ENCODE measurements around the gene ASCL3.

GRCh38 chr11:8934742-8935488, 7.9 kb downstream of the ASCL3 start:
- TF ChIP-seq, protein P1, sequence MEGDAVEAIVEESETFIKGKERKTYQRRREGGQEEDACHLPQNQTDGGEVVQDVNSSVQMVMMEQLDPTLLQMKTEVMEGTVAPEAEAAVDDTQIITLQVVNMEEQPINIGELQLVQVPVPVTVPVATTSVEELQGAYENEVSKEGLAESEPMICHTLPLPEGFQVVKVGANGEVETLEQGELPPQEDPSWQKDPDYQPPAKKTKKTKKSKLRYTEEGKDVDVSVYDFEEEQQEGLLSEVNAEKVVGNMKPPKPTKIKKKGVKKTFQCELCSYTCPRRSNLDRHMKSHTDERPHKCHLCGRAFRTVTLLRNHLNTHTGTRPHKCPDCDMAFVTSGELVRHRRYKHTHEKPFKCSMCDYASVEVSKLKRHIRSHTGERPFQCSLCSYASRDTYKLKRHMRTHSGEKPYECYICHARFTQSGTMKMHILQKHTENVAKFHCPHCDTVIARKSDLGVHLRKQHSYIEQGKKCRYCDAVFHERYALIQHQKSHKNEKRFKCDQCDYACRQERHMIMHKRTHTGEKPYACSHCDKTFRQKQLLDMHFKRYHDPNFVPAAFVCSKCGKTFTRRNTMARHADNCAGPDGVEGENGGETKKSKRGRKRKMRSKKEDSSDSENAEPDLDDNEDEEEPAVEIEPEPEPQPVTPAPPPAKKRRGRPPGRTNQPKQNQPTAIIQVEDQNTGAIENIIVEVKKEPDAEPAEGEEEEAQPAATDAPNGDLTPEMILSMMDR (conservative IDR thresholded peaks at IDR 0.05; ENCODE audit: low read length), result no peak
- no peak for TF ChIP-seq EZH2phosphoT487 (IDR thresholded peaks at IDR 0.05; ENCODE audit: borderline replicate concordance)
